ENCODE measurements around the gene FOXRED1.

The FOXRED1 gene

DNA sequence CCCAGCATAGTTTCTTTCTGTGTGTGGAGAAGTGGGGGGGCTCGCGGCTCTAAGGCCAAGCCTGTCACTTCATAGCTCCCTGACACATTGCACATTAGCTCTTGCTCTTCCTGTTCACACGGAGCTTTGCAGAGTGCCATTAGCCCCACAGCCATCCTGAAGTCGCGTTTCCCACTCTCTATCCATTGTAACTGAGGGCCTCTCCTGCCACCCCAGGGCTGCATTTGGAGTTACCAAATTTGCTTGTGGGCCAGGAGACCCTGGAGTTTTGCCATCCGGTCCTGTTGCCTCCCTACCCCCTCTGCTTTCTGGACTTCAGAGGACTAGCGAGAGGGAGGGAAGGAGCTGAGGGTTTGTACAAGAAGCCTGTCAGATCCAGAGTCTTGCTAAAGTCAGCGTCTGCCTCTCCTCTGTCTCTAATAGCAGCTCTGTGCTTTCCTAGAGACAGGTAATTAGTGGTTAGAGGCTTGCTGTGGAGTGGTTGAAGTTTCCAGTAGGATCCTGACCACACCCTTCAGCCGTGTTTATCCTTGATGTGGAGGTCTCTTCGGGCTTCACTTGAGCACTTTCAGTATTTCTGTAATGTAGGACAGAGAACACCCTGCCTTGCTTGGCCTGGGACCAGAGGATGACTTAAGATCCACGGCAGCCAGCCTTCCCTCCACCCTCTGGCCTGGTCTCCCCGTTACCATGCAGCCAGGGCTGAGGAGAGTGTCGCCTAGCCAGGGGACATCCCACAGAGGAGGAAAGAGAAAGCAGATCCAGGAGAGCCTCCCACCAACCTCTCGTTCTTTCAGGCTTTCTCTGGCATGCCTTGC, 49.0 kb downstream of the FOXRED1 start:
- TF ChIP-seq, protein P1, sequence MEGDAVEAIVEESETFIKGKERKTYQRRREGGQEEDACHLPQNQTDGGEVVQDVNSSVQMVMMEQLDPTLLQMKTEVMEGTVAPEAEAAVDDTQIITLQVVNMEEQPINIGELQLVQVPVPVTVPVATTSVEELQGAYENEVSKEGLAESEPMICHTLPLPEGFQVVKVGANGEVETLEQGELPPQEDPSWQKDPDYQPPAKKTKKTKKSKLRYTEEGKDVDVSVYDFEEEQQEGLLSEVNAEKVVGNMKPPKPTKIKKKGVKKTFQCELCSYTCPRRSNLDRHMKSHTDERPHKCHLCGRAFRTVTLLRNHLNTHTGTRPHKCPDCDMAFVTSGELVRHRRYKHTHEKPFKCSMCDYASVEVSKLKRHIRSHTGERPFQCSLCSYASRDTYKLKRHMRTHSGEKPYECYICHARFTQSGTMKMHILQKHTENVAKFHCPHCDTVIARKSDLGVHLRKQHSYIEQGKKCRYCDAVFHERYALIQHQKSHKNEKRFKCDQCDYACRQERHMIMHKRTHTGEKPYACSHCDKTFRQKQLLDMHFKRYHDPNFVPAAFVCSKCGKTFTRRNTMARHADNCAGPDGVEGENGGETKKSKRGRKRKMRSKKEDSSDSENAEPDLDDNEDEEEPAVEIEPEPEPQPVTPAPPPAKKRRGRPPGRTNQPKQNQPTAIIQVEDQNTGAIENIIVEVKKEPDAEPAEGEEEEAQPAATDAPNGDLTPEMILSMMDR (IDR thresholded peaks at IDR 0.05; ENCODE audit: extremely low read depth, insufficient read depth, missing control alignments) = no peak
- DNase-seq (ENCODE audit: low spot score) = no peak
- in situ Hi-C loops (cut with MboI; ENCODE audit: low pct_unique_long_range_greater_than_20kb, low sequenced_read_pairs, unreplicated experiment) = no loop called here

DNA sequence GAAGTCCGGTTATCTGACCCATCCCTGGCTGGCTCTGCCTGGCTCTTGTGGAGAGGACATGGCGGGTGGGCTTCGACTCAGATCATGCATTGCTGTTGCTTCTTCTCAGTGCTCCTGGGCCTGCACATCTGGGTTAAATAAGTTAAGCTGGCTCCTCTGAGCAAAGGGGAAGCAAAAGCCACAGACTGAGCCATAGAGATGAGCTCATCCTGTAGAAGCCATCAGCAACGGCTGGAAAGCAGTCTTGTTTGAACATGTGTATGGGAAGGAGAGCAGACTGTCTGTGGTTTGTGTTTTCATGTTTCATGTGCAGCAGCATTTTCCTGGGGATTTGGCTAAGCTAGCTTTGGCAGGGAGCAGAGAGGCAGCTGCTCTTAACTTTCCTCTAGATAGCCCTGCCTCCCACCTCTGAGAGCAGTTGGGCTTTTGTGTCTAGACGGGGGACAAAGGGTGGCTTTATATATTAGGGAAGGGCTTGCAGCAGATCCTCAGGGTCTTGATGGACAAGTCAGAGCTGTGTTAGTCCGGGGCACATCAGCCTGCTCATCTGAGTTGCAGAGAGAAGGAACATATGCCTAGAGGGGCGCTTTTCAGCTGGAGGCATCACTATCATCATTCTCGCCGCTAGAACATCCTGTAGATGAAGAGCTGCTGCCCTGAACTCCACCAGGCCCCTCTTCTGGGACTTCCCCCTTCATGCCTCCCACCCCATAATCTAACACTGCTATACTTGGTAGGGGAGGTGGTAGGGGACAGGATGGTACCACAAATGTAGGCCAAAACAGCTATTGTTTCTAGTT, 49.8 kb downstream of the FOXRED1 start:
- DNase-seq (ENCODE audit: low spot score) = peak; percentile 61
- in situ Hi-C loops (cut with MboI; ENCODE audit: low pct_unique_long_range_greater_than_20kb, low sequenced_read_pairs, unreplicated experiment) = no loop called here

DNA sequence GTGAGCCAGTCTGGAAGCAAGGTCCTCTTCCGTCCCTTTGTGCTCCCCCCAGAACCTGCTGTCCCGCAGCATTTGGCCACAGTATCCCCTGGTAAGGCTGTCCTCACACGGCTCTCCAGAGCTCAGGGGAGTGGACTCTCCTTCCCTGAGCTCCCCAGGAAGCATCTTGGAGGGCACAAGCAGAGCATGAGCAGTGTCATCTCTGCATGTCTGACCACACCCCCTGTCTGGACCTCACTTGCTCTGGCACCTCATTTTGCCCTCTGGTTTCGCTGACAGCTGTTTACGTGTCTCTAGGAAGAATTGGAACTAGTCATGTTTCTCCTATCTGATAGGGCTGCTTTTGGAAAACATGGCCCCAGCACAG, 50.4 kb downstream of the FOXRED1 start:
- TF ChIP-seq, protein P1 (IDR thresholded peaks at IDR 0.05; ENCODE audit: extremely low read depth, insufficient read depth, missing control alignments) = no peak
- in situ Hi-C loops (cut with MboI; ENCODE audit: low pct_unique_long_range_greater_than_20kb, low sequenced_read_pairs, unreplicated experiment) = no loop called here
- DNase-seq (ENCODE audit: low spot score) = no peak

More for the DNA sequence above, 49.8 kb downstream of the FOXRED1 start:
- TF ChIP-seq, protein P1 (IDR thresholded peaks at IDR 0.05; ENCODE audit: extremely low read depth, insufficient read depth, missing control alignments) = no peak

DNA sequence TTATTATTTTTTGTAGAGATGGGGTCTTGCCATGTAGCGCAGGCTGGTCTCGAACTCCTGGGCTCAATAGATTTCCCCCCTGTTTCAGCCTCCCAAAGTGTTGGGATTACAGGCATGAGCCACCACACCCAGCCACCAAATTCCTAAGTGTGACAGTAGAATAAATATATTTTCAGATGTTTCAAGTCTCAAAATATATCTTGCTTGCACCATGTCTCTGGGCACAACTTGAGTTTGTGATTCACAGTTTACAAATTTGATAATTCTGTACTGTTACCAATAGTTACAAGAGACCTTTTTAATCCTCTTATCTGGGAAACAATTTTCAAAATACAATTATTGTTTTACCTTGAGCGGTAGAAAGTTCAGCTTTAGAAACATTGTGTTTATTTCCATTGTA, 54.0 kb downstream of the FOXRED1 start:
- TF ChIP-seq, protein P1 (IDR thresholded peaks at IDR 0.05; ENCODE audit: extremely low read depth, insufficient read depth, missing control alignments) = no peak
- in situ Hi-C loops (cut with MboI; ENCODE audit: low pct_unique_long_range_greater_than_20kb, low sequenced_read_pairs, unreplicated experiment) = no loop called here

DNA sequence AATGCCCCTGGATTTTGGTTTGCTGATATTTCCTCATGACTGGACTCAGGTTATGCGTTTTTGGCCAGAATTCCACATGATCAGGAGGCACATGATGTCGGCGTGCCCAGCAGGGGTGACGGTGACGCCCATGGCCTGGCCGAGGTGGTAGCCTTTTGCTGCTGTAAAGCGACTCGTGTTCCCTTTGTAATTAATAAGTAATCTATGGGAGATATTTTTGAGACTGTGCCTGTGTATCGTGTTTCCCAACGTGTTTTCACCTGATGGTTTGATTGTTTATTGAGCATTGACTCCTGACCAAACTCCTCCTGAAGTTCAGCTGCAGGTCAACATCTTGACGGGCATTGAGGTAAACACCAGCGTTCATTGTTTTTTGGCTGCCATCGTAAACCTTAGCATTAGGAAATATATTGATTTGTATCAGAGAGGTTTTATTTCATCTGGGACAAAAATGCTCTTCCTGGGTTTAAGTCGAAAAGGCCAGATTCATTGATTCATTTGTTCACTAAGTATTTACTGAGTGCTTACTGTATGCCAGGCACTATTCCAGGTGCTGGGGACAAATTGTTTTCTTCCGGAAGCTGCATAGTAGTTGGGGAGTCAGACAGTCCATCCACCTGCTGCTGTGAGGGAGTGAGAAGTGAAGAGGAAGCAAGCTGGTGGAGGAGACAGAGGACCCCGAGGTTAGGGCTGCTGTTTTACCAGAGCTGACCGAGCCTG, 58.5 kb downstream of the FOXRED1 start:
- TF ChIP-seq, protein P1 (IDR thresholded peaks at IDR 0.05; ENCODE audit: extremely low read depth, insufficient read depth, missing control alignments) = no peak
- in situ Hi-C loops (cut with MboI; ENCODE audit: low pct_unique_long_range_greater_than_20kb, low sequenced_read_pairs, unreplicated experiment) = no loop called here
- DNase-seq (ENCODE audit: low spot score) = no peak

More for the DNA sequence above, 54.0 kb downstream of the FOXRED1 start:
- no peak for DNase-seq (ENCODE audit: low spot score)
